ENCODE data around the gene NAGPA.

GRCh38 chr16:5056352-5056751, 22.6 kb upstream of the NAGPA start:
- TF ChIP-seq POLR2A (IDR thresholded peaks at IDR 0.05; ENCODE audit: low read depth, low read length) (no peak), CTCF (IDR thresholded peaks at IDR 0.05 in 2 of 3, conservative IDR thresholded peaks at IDR 0.05 in 1 of 3; ENCODE audit: control insufficient read depth in 2 of 3, extremely low read depth in 1 of 3, insufficient read depth in 1 of 3, low read depth in 3 of 3, low read length in 3 of 3) (peak; percentile 71 to 75 (median 72)), POLR2AphosphoS2 (IDR thresholded peaks at IDR 0.05; ENCODE audit: low read depth, low read length) (no peak), POLR2AphosphoS5 (IDR thresholded peaks at IDR 0.05; ENCODE audit: low read length) (no peak), RAD51 (IDR thresholded peaks at IDR 0.05) (no peak), USF1 (IDR thresholded peaks at IDR 0.05; ENCODE audit: borderline replicate concordance, extremely low read length, insufficient read depth, low read depth, low read length) (no peak)

All from GM12878 (cell line).